Stimulated activated CD4-positive, alpha-beta T cell treated with anti-CD3 and anti-CD28 coated beads, Interleukin-15, amount 100 ng/mL, for 24 hours (primary cell): ENCODE results near the gene IL1RAP.
"Not testable (repeated sequence)": the region's sequence is repeated elsewhere in the genome, so short reads cannot be mapped to it uniquely, and the experiment has no call there.

ENCODE experiments used
- DNase-seq: peaks from one replicate; pipeline ENCODE4 v3.0.0-alpha.2; 2020

The IL1RAP gene

GRCh38 chr3:190677868-190678267 is 164.0 kb downstream of the IL1RAP start:
- not testable (repeated sequence) for DNase-seq

- no peak for DNase-seq
Observed at GRCh38 chr3:190680691-190681090, 166.8 kb downstream of the IL1RAP start.

DNA sequence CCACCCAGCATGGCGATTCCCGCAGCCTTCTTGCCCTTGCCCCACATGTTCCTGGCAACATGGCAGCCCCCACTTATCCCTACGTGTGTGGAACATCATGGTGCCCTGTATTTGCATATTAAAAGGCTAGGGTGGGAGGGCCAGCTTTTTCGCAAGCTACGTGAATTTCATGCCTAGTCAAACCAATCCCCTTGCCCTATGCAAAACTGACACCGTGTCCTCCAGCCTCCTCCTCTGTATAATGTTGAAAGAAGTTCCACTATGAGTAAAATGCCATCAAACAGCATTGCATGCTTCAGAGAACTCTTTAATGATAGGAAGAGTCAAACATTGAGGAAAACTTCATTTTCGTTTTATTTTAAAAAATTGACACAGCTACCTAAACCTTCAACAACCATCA is 170.9 kb downstream of the IL1RAP start:
- DNase-seq, result no peak

- no peak for DNase-seq
Observed at GRCh38 chr3:190686011-190686410, 172.1 kb downstream of the IL1RAP start.

DNA sequence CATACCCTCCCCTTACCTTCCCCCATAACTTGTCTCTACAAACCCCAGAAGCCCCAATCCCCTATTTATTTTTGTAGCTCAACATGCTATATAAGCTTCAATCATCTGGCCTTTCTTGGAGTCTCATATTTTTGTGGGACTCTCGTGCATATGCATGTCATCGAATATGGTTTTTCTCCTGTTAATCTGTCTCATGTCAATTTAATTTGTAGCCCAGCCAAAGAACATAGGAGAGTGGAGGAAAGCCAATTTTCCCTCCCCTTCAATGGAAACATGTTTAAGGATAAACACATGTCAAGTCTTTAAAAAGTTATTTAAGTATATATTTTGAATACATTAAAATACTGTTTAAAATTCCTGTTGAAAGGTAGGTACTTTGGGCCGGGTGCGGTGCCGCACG is 176.4 kb downstream of the IL1RAP start:
- no peak for DNase-seq

DNA sequence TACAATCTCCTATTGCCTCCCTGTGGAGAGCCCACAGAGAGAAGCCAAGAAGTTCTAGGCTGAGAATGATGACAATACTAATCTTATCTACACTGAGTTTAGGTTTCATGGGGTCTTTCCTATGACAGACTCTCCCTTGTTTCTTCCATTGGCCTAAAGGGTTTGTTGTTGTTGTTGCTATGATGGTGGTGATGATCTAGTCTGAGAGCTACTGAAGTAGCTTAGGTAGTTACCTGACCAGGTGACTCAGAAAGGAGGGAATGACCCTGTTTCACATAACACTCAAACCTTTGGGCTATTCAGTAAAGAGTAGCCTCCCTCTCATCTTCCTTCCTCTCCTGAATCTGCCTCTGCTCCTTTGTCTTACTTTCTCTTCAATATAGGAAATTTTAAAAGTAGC is 178.4 kb downstream of the IL1RAP start:
- no peak for DNase-seq

- DNase-seq, result no peak
Observed at GRCh38 chr3:190694335-190695001, 180.6 kb downstream of the IL1RAP start.

GRCh38 chr3:190695225-190695624 is 181.3 kb downstream of the IL1RAP start:
- no peak for DNase-seq

GRCh38 chr3:190695994-190696393 is 182.1 kb downstream of the IL1RAP start:
- DNase-seq, result no peak

- no peak for DNase-seq
Observed at GRCh38 chr3:190696777-190697501, 183.1 kb downstream of the IL1RAP start.

DNA sequence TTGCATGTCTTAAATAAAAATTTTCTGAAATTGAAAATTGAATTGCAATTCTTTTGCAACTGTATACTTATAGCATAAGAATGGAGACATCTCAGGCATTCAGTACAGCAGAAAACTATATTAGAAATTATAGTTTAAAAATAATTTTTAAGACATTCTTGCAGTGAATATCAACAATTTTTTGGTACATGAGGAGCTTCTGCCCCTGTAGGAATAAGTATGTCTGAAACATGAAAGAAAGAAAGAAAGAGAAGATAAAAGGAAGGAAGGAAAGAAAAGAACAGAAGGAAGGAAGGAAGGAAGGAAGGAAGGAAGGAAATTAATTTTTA is 183.6 kb downstream of the IL1RAP start:
- no peak for DNase-seq

DNA sequence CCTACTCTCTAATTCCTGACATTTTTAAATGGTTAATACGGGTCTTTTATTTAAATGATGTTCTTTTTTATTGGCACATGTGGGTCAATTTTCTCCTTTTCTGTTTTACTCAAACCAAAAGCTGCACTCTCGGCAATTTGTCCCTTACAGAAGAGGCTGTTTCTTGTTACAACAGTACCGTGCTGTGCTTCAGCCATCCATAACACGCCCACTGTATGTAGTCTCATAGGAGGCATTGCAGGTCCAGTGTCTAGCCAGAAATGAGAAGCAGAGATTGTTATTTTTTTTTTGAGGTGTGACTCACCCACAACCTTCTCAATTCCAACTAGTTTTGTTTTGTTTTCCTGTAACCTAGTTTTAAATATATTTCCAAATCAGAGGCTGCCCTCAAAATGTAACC is 184.0 kb downstream of the IL1RAP start:
- no peak for DNase-seq

DNA sequence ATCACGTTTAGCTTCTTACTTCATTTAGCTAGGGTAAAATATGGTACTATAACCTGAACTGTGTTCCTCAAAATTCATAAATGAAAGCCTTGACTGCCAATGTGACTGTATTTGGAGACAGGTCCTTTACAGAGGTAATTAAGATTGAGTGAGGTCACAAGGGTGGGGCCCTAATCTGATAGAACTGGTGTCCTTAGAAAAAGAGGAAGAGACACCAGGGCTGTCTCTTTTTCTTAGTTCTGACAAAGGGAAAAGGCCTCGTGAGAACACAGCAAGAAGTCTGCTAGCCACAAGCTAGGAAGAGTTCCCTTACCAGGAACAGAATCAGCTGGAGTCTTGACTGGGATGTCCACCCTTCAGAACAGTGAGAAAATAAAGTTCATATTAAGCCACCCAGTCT is 185.9 kb downstream of the IL1RAP start:
- DNase-seq, result no peak

DNA sequence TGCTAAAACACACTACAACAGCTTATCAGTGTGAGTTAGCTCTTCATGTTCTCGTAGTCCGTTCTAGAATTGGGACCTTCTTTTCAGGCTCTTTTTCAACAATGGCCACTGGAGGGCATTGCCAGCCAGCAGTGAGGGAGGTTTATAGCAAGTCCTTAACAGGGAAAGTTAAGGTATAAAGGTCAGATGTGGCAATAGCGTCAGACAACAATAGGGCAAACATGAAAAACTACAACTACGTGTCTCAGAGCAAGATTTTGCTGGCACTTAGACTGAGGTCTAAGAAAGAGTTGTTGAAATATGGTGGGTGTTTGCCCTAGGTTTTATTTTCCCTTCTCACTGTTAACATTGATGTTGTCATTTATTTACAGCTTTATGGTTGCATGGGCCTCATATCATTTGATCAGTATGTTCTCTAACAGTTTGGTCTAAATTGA is 187.2 kb downstream of the IL1RAP start:
- peak; percentile 7 for DNase-seq

DNA sequence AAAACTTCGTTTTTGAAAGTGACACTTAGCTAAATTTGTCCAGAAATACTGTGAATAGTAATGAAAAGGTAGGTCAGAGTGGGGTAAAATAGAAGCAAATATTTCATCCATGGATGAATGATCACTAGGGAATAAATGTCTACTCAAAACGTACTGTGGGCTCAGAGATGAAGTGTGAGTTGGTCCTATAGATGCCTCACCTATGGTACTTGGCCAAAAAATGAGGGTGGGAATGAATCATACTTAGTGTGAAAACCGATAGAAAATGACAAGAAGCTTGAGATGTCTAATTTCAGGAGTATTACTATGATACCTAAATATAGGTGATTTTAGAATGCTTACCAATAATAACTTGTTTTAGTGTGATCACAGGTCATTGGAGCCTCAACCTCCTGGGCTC is 192.7 kb downstream of the IL1RAP start:
- DNase-seq, result no peak
